ENCODE results near the gene RAB33B. TPM values are rescaled to one million over a fixed set of nuclear protein-coding genes. Genes with fewer than 3 reads are reported as not detected.
A peak's percentile ranks its signal among the peaks of the same experiment; 100 is the strongest.

RAB33B gene
- total and polyA plus RNA-seq, 2 of the 8 experiments (the other 6 are each of a cell fraction or from before 2014, with no cell fraction given), result 4.2 to 8.7 TPM

- Histone ChIP-seq H2BK15ac (ENCODE audit: low read length) (no peak overlapping the region), H2BK20ac (ENCODE audit: low read length) (no peak overlapping the region), H2BK12ac (ENCODE audit: low read depth, low read length) (no peak overlapping the region), H3K18ac (ENCODE audit: extremely low read depth, low read length) (no peak overlapping the region), H2BK120ac (replicated peaks; ENCODE audit: low read depth, low read length) (no peak overlapping the region), H3K4me3 (ENCODE audit: extremely low read depth in 1 of 4, insufficient read depth in 2 of 4, low read depth in 3 of 4, low read length in 4 of 4) (peak overlapping the region in 2 of 4 experiments; percentile 67 to 88; a peak in 2 of 8 replicates), H2AFZ (ENCODE audit: low read length) (no peak overlapping the region), H3K9ac (replicated peaks in 1 of 4; ENCODE audit: extremely low read depth in 1 of 4, low read depth in 3 of 4, low read length in 3 of 4) (peak overlapping the region in 1 of 4 experiments; percentile 39; a peak in 1 of 7 replicates), H3K4me2 (ENCODE audit: insufficient read depth in 1 of 2, low read depth in 2 of 2, low read length in 2 of 2) (peak overlapping the region; percentile 86 to 92; a peak in 2 of 4 replicates), H3K14ac (ENCODE audit: insufficient read length) (no peak overlapping the region), H3K4me1 (replicated peaks in 1 of 4; ENCODE audit: control insufficient read depth in 3 of 4, insufficient read depth in 4 of 4, low read length in 3 of 4) (peaks cover 0 to 11% (median 3%) of the 10 kb centered on the region in 4 experiments; a peak in 5 of 7 replicates), H3K9me3 (ENCODE audit: insufficient read depth in 2 of 2, low read depth in 1 of 2, low read length in 1 of 2) (no peaks in the 10 kb centered on the region), H4K91ac (replicated peaks; ENCODE audit: insufficient read length, low read length) (no peak overlapping the region), H3K23ac (ENCODE audit: insufficient read length) (no peak overlapping the region), H4K20me1 (replicated peaks in 1 of 2; ENCODE audit: control insufficient read depth in 1 of 2, insufficient read depth in 2 of 2, low read length in 2 of 2) (peaks cover 0 to 1% of the 10 kb centered on the region in 2 experiments), H2BK5ac (ENCODE audit: low read depth, low read length) (no peak overlapping the region), H2AK5ac (ENCODE audit: low read depth, low read length) (no peak overlapping the region), H3K36me3 (ENCODE audit: control insufficient read depth in 2 of 4, insufficient read depth in 4 of 4, low read length in 3 of 4) (no peaks in the 10 kb centered on the region), H3K27ac (ENCODE audit: low read depth, low read length) (no peak overlapping the region), H3K56ac (replicated peaks; ENCODE audit: insufficient read length, low read depth, low read length) (no peak overlapping the region), H3K79me1 (ENCODE audit: low read depth, low read length) (no peaks in the 10 kb centered on the region; the same call in 1 of the 2 replicates), H4K5ac (ENCODE audit: insufficient read length, low read depth, low read length) (no peak overlapping the region), H4K8ac (ENCODE audit: extremely low read depth, insufficient read depth, low read length) (no peak overlapping the region), H3K27me3 (replicated peaks in 1 of 4; ENCODE audit: control insufficient read depth in 3 of 4, extremely low read depth in 1 of 4, insufficient read depth in 3 of 4, low read length in 3 of 4) (no peaks in the 10 kb centered on the region), H3K4ac (replicated peaks; ENCODE audit: insufficient read length, low read depth, low read length) (no peak overlapping the region), H3K79me2 (ENCODE audit: control insufficient read depth in 1 of 2, insufficient read depth in 2 of 2, low read length in 2 of 2) (peaks cover 3 to 35% of the 10 kb centered on the region in 2 experiments; a peak in 3 of 4 replicates), H3K23me2 (ENCODE audit: low read depth, low read length) (peaks cover 8% of the 10 kb centered on the region)
- DNase-seq (ENCODE audit: low read depth in 1 of 2, low spot score in 2 of 2) (no peak), FAIRE-seq (no peak)
- ChIA-PET POLR2A (ENCODE audit: partially characterized antibody) (interaction anchor here (0.6 to 2.8 kb wide), 2 partner anchors 8 to 83 kb away, joined by 3 to 21 read pairs; no protein-coding TSS in a partner anchor), CTCF (ENCODE audit: partially characterized antibody) (interaction anchor here (1.4 kb wide), 1 partner anchor 21 kb away, joined by 3 read pairs; no protein-coding TSS in a partner anchor)
- 81% methylated on average over 1 of the region's 1 CpG; no CpG with 5 or more reads in 1 of the 2 experiments for WGBS, 2 experiments (ENCODE audit: extremely low coverage in 1 of 2, insufficient coverage in 1 of 2, insufficient read length in 1 of 2, insufficient replicate concordance in 2 of 2, low coverage in 1 of 2, low lambda C conversion rate in 2 of 2, missing lambda C conversion rate in 1 of 2)
Observed at GRCh38 chr4:139451997-139452396, 1.9 kb upstream of the RAB33B start.
